ENCODE results near the gene HSPA9.

HSPA9 gene

GRCh38 chr5:138573949-138574670 lies 1.1 kb downstream of the HSPA9 start:
- H3K27me3 ChIP-seq (ENCODE audit: control insufficient read depth, insufficient read depth, low read length): no peaks in the 10 kb centered on the region
- H3K4me3 ChIP-seq (ENCODE audit: low read depth, low read length): peak overlapping the region; percentile 95
- peaks cover 2% of the 10 kb centered on the region for H3K4me1 ChIP-seq
- no peak for TF ChIP-seq CTCF (IDR thresholded peaks at IDR 0.05)
- no peaks in the 10 kb centered on the region for H3K9me3 ChIP-seq (ENCODE audit: control insufficient read depth, low read length)
- H3K36me3 ChIP-seq (ENCODE audit: control insufficient read depth, insufficient read depth, low read length): no peaks in the 10 kb centered on the region
- no peak overlapping the region for H2AFZ ChIP-seq
- H3K79me2 ChIP-seq: peaks cover 37% of the 10 kb centered on the region
- peak overlapping the region; percentile 96 for H3K9ac ChIP-seq
- H3K27ac ChIP-seq: peak overlapping the region; percentile 99
- H3K4me2 ChIP-seq (ENCODE audit: low read length): peak overlapping the region; percentile 88

GRCh38 chr5:138573223-138573622 lies 2.0 kb downstream of the HSPA9 start:
- Histone ChIP-seq H3K4me3 (ENCODE audit: low read depth, low read length) (peak overlapping the region; percentile 15), H3K27ac (no peak overlapping the region), H3K4me1 (peaks cover 2% of the 10 kb centered on the region), H3K36me3 (ENCODE audit: control insufficient read depth, insufficient read depth, low read length) (no peaks in the 10 kb centered on the region), H3K9ac (no peak overlapping the region), H2AFZ (no peak overlapping the region), H3K9me3 (ENCODE audit: control insufficient read depth, low read length) (no peaks in the 10 kb centered on the region), H3K79me2 (peaks cover 37% of the 10 kb centered on the region), H3K4me2 (ENCODE audit: low read length) (no peak overlapping the region), H3K27me3 (ENCODE audit: control insufficient read depth, insufficient read depth, low read length) (no peaks in the 10 kb centered on the region)
- TF ChIP-seq CTCF (IDR thresholded peaks at IDR 0.05): no peak

GRCh38 chr5:138570871-138571270 lies 4.3 kb downstream of the HSPA9 start:
- Histone ChIP-seq H3K27me3 (ENCODE audit: control insufficient read depth, insufficient read depth, low read length) (no peaks in the 10 kb centered on the region), H3K36me3 (ENCODE audit: control insufficient read depth, insufficient read depth, low read length) (no peaks in the 10 kb centered on the region), H3K4me1 (peaks cover 2% of the 10 kb centered on the region)

GRCh38 chr5:138569782-138570181 lies 5.4 kb downstream of the HSPA9 start:
- H3K9ac ChIP-seq: no peak overlapping the region

More at GRCh38 chr5:138570871-138571270, 4.3 kb downstream of the HSPA9 start:
- Histone ChIP-seq H3K79me2 (peaks cover 46% of the 10 kb centered on the region), H3K4me2 (ENCODE audit: low read length) (no peak overlapping the region), H3K4me3 (ENCODE audit: low read depth, low read length) (no peak overlapping the region), H2AFZ (no peak overlapping the region), H3K27ac (no peak overlapping the region), H3K9ac (no peak overlapping the region), H3K9me3 (ENCODE audit: control insufficient read depth, low read length) (no peaks in the 10 kb centered on the region)
- no peak for TF ChIP-seq CTCF (IDR thresholded peaks at IDR 0.05)

More at GRCh38 chr5:138569782-138570181, 5.4 kb downstream of the HSPA9 start:
- Histone ChIP-seq H3K4me3 (ENCODE audit: low read depth, low read length) (no peak overlapping the region), H3K4me2 (ENCODE audit: low read length) (no peak overlapping the region), H3K9me3 (ENCODE audit: control insufficient read depth, low read length) (no peaks in the 10 kb centered on the region), H3K27ac (no peak overlapping the region), H2AFZ (no peak overlapping the region), H3K36me3 (ENCODE audit: control insufficient read depth, insufficient read depth, low read length) (no peaks in the 10 kb centered on the region), H3K4me1 (peaks cover 2% of the 10 kb centered on the region), H3K27me3 (ENCODE audit: control insufficient read depth, insufficient read depth, low read length) (no peaks in the 10 kb centered on the region), H3K79me2 (peaks cover 51% of the 10 kb centered on the region)
- TF ChIP-seq CTCF (IDR thresholded peaks at IDR 0.05): no peak

Data from parathyroid adenoma (tissue), 2 donors.